ENCODE measurements around the gene DRC7.
"Not testable (repeated sequence)": the region's sequence is repeated elsewhere in the genome, so short reads cannot be mapped to it uniquely, and the experiment has no call there.

The DRC7 gene

GRCh38 chr16:57661510-57661909, 33.1 kb upstream of the DRC7 start:
- no peak for DNase-seq

GRCh38 chr16:57661936-57662906, 32.4 kb upstream of the DRC7 start:
- DNase-seq = no peak

GRCh38 chr16:57663436-57663835, 31.2 kb upstream of the DRC7 start:
- no peak for DNase-seq

GRCh38 chr16:57663917-57664661, 30.5 kb upstream of the DRC7 start:
- DNase-seq = no peak

- no peak for DNase-seq
These were observed 30.0 kb upstream of the DRC7 start for GRCh38 chr16:57664662-57665025.

GRCh38 chr16:57665541-57665940, 29.1 kb upstream of the DRC7 start:
- no peak for DNase-seq

GRCh38 chr16:57666353-57667047, 28.1 kb upstream of the DRC7 start:
- DNase-seq = no peak

- no peak for DNase-seq
These were observed 27.5 kb upstream of the DRC7 start for GRCh38 chr16:57667048-57667525.

GRCh38 chr16:57667526-57668262, 26.9 kb upstream of the DRC7 start:
- DNase-seq = no peak

GRCh38 chr16:57668263-57668571, 26.4 kb upstream of the DRC7 start, which contains the start of gene ADGRG3:
Gene ADGRG3 (plus strand): TSS chr16:57668306. CDS start chr16:57668348, 42 bp downstream.
- no peak for DNase-seq

GRCh38 chr16:57668630-57669475, 25.8 kb upstream of the DRC7 start:
- no peak for DNase-seq

- DNase-seq = no peak
These were observed 25.0 kb upstream of the DRC7 start for GRCh38 chr16:57669476-57670162.

GRCh38 chr16:57670196-57670595, 24.4 kb upstream of the DRC7 start:
- no peak for DNase-seq

- DNase-seq = not testable (repeated sequence)
These were observed 23.2 kb upstream of the DRC7 start for GRCh38 chr16:57671451-57671850.

GRCh38 chr16:57672416-57672815, 22.2 kb upstream of the DRC7 start:
- no peak for DNase-seq

GRCh38 chr16:57672824-57673223, 21.8 kb upstream of the DRC7 start:
- no peak for DNase-seq

- DNase-seq = no peak
These were observed 18.7 kb upstream of the DRC7 start for GRCh38 chr16:57675741-57676551.

GRCh38 chr16:57676553-57677085, 18.0 kb upstream of the DRC7 start:
- DNase-seq = no peak

GRCh38 chr16:57677622-57678369, 16.8 kb upstream of the DRC7 start:
- DNase-seq = no peak
